Measurements from ENCODE around the gene ALDH1A2.

The ALDH1A2 gene

DNA sequence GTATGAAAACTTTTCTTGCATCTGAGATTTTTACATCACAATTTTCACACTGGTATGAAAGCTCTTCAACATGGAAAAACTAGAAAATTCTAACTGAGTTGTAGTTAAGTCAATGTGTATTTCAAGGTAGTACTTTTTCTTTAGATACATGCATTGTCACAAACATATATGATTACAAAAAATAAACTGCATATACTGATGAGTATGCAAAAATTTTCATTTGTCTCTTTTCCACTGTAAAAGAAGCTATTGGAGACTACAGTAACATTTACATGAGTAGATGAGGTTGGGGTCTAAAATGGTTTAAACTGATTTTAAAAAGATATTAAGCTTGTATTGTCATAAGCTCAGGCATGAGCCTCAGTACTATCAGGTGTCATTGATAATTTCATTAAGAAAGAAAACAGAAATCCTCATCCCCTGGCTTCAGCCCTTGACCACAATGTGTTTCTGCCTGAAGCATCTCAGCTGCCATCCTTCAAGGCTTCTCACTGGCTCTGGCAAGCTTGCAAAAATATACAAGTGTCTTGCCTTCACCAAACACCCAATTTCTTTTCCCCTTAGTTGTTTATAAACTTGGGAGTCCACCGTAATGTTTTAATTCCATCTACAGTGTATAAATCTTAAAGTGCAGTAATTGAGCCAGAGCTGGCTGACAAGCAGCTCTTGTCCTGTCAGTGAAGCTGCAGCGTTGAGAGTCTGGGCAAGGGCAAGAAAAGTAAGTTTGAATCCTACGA is 71.9 kb downstream of the ALDH1A2 start:
- no peak for DNase-seq

DNA sequence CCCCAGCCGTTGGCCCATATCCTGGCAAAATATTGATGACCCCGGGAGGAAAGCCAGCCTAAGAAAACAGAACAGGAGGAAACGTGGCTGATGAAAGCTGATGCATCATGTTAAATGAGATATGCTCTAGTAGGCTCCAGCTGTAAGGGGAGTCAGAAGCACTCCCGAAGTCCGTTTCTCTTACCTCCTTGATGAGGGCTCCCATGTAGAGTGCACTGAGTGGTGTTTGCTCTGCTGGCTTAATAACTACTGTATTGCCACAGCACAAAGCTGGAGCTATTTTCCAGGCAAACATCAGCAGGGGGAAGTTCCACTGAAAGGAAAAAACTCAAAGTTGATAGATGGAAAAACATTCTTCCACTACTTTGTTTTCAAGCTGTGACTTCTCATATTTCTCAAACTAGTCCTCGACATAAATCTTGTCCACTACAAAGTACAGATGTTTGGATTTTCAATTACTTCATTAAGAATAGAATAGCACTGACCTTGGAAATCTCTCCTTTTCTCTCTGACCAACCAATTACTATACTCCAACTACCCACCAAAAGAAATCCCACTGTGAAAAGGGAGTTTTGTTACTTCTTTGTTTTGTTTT is 72.7 kb downstream of the ALDH1A2 start:
- no peak for DNase-seq

DNA sequence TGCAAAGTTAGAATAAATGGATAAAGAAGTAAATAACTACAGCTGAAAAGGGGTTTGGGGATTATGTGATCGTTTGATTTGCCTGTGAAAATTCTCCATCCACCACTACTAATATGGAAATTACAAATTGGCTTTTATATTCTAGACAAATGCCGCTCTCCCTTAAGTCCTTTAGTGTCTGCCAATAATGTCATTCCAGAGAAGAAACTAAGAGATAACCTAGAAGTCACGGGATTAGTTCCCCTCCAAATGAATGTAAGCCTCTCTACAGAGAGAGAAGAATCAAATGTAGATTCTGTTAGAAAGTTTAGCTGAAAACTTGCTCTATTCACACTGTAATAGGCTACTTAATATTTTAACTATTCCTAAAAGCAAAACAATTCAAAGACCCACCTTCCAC is 92.0 kb downstream of the ALDH1A2 start:
- DNase-seq = no peak

DNA sequence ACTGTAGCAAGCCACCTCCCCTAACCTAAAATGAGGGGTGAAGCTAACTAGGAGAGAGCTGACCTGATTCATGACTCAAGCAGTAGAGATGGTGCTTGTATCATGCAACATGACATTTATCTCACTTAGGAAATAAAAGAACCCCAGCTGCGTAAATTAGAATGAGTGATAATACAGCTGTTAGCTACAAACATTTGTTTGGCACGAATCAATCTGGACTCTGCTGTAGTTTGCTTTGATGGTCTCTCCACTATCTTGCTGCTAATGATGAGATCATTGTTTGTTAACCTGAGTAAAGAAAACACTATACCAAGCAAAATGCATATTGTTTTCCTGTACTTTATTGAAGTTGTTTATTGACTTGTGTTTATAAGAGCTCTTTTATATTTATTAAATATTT is 92.6 kb downstream of the ALDH1A2 start:
- no peak for DNase-seq

- no peak for DNase-seq
Observed at GRCh38 chr15:57969996-57970395, 95.5 kb downstream of the ALDH1A2 start.

- no peak for DNase-seq
Observed at GRCh38 chr15:57969355-57969754, 96.2 kb downstream of the ALDH1A2 start.

DNA sequence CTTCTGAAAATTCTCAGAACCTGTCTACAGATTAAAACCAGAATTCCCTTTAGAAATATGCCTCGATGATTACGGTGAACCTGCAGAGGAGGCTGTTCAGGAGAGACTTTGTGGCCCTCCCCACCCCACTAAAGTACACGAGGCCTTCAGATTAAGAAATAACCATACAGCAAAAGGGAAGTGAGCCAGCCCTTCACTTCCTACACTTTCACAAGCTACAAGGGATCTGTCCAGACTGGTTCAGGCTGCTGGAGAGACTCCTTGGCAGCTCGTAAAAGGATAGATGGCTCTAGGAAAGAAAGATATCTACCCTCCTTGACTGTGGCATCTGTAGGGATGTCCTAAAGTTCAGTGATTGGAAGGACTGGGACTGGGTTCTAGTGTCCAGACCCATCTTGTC is 102.6 kb downstream of the ALDH1A2 start:
- no peak for DNase-seq

- DNase-seq = no peak
Observed at GRCh38 chr15:57961919-57962318, 103.6 kb downstream of the ALDH1A2 start.

- DNase-seq = no peak
Observed at GRCh38 chr15:57957113-57957512, 108.4 kb downstream of the ALDH1A2 start.

- DNase-seq = no peak
Observed at GRCh38 chr15:57953874-57954273, 111.6 kb downstream of the ALDH1A2 start.

DNA sequence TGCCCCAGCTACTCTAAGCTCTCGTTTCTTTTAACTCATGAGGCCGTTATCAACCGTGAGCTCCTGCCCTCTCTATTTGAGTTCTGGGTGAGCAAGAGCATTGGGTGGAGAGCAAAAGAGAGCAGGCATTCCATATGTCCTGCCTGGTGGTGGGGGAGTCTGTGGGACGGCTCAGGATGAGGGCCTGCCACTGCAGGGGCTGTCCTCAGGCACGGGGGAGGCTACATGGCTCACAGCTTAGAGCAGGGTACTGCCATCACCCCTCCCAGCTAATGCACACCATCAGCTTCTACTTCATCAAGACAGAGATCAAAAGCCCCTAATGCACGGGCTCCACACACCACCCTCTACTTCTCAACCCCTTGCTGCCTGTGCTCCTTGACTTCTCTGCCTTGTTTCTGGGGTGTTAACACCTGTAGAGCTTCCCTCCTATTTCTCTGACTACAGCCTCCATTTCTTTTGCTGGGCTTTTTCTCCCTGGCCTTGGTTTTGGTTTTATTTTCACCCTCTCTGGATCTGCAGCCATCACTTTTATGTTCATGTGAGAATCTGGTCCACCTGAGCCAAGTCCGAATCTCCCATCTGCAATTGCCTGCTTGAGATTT is 114.1 kb downstream of the ALDH1A2 start:
- no peak for DNase-seq

DNA sequence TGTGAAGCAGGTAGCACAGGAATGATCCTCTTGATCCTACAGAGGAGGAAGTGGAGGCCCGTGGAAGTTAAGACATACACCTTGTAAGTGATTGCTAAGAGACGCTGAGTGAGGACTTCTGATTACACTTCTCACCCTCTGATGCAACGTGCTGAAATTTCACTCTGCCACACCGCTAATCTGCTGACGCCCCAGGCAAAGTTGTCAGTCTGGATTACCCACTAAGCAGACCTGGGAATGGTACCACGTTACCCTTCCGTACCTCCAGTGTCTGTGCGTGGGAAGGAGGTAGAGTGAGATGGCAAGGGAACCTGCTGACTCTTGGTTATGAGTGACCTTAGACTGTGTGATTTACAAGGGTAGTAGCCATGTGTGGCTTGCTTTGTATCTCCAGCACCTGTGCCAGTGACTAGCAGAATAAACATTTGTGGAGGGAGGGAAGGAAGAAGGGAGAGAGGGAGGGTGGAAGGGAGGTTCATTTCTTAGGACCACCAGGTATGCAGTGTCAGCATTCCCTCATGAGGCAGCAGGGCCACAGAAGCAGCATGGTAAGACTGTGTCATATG is 115.0 kb downstream of the ALDH1A2 start:
- no peak for DNase-seq

GRCh38 chr15:57949374-57949943 is 116.1 kb downstream of the ALDH1A2 start:
- no peak for DNase-seq

GRCh38 chr15:57948351-57949289 is 116.9 kb downstream of the ALDH1A2 start:
- no peak for DNase-seq

DNA sequence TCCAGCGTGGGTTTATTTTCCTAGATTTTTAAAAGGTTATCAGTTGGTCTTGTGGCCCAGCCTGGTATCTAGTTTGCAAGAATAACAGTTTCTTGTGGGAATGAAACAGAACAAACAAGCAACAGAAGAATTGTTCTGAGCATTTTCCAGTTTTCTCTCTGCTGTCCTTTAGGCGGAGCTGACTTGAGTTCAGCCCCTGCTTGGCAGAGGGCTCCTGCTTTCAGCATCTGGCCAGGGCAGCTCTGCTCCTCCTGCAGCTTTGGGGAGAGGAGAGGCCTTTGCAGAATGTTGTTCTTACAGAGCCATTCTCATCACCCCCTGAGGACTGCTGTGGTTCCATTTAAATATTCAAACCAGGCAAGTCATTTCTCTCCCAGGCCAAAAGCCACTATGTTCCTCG is 117.7 kb downstream of the ALDH1A2 start:
- DNase-seq = no peak

DNA sequence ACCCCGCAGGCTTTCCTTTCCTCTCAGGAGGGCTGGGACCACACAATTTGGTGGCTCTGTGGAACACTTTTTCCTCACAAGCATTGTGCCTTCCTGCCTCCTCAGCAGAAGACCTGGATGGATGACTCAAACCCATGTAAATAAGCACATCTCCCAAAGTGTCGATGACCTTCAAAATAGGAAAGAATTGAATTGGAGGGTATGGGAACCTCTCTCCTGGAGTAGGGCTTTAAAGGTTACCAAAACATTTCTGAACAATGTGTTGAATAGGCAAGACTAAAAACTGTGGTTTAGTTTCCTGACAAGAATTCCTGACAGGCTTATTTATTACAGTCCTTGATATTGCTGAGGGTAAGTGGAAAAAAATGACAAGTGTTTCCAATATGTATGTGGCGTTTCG is 118.2 kb downstream of the ALDH1A2 start:
- DNase-seq = no peak

DNA sequence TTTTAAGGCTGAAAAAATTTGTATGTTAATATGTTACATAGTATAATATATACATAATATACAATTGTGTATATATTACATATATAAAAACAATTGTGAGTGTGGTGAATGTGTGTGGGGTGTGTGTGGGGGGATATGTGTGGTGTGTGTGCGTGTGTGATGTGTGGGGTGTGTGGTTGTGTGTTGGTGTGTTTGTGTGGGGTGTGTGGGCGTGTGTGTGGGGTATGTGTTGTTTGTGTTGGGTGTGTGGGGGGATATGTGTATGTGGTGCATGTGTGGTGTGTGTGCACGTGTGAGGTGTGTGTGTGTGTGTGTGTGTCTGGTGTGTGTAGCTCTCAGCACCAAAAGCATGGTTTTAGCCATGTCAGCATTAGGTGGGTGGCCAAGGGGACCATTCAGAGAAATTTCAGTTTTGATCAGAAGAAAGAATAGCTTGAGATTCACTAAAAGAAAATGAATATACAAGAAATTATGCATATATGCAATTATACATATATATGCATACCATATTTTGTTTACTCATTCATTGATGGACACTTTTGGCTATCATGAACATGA is 118.9 kb downstream of the ALDH1A2 start:
- no peak for DNase-seq

DNA sequence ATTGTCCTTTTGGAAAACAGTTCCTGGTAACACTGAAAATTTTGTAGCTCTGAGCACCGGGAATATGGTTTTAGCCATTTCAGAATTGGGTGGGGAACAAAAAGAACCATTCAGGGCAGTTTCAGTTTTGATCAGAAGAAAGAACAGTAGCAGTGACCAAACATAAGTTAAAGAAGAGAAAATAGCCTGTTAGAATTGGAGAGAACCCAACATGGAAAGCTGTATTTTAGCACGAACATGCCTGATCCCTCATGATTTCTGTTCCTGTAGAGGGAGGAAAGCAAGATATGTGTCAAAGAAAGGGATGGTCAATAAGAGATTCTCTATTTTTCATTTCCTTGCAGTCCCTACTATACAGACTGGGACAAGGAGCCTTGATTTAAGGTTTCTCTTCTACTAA is 119.9 kb downstream of the ALDH1A2 start:
- no peak for DNase-seq

GRCh38 chr15:57943754-57944420 is 121.6 kb downstream of the ALDH1A2 start:
- no peak for DNase-seq

DNA sequence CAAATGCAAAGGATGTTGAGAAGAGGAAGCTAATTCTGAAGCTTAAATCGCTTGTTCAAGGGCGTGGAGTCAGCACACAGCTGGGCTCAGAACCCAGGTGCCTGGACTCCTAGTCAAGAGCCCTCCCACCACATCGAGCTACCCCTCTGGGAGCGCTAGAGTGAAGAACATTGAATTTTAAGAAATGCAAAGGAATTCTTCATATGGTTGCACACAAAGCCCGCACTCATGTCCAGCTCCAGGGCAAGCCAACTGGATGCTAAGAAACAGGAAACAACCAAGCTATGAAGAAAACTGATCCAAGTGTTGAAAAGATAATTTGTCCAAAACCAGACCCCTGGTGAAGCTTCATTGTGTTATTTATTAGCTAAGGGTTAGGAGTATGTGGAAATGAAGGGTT is 122.3 kb downstream of the ALDH1A2 start:
- DNase-seq = no peak

DNA sequence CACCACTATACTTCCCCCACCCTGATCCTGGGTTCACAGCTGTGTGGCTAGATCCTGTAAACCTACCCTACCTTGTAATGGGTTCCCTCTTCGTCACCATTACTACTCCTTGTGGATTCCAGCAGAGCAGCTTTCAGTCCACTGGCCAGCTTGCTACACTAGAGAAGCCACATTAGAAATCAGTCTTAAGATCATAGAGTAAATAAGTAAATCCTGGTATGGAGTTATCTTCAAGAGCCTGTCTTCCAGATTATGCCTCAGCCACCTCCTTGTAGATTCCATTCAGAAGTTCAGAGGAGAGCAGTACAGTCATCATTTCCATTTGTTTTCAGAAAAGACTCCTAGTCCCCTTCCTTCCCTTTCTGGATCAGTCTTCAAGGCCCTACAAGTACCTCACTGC is 123.7 kb downstream of the ALDH1A2 start:
- DNase-seq = no peak

- no peak for DNase-seq
Observed at GRCh38 chr15:57932348-57932747, 133.2 kb downstream of the ALDH1A2 start.
